ENCODE measurements around the gene NFATC4.
"Not testable (repeated sequence)": the region's sequence is repeated elsewhere in the genome, so short reads cannot be mapped to it uniquely, and the experiment has no call there.

Gene NFATC4

DNA sequence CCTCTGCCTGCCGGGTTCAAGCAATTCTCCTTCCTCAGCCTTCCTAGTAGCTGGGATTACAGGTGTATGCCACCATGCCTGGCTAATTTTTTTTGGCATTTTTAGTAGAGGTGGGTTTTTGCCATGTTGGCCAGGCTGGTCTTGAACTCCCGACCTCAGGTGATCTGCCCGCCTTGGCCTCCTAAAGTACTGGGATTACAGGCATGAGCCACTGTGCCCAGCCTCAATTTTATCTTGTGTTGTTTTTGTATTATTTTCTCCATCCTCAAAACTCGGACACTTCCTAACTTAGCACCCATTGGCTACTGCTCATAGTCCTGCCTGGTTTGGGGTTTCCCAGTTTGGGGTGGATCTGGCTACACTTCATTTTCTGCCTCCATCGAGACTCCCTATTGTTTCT, 19.6 kb downstream of the NFATC4 start:
- not testable (repeated sequence) for DNase-seq (ENCODE audit: low read depth in 4 of 4, low spot score in 1 of 4)

DNA sequence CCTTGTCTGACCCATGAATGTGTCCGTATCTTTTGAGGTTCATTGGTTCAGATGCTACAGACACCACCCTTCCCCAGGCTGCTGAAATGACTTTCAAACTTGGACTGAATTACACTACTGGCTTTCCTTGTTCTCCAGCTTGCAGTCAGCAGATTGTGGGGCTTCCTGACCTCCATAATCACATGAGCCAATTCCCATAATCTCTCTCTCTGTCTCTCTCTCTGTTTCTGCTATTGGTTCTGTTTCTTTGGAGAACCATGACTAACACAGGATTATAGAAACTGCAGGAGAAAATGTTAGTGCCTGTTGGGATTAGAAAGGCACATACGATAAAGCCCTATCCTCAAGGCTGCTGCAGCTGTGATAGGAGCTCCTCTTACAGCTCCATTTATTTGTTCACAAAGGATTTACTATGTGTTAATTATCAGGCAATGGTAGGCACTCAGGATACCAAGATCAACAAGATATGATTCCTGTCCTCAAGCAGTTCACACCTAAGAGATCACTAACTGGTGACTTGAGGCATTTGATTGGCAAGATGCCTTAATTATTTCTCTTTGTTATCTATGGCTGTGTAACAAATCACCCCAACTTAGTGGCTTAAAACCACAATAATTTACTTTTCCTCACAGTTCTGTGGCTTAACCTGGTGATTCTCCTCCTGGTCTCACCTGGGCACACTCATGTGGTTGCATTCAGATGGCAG, 20.6 kb downstream of the NFATC4 start:
- DNase-seq (ENCODE audit: low read depth in 4 of 4, low spot score in 1 of 4): no peak

DNA sequence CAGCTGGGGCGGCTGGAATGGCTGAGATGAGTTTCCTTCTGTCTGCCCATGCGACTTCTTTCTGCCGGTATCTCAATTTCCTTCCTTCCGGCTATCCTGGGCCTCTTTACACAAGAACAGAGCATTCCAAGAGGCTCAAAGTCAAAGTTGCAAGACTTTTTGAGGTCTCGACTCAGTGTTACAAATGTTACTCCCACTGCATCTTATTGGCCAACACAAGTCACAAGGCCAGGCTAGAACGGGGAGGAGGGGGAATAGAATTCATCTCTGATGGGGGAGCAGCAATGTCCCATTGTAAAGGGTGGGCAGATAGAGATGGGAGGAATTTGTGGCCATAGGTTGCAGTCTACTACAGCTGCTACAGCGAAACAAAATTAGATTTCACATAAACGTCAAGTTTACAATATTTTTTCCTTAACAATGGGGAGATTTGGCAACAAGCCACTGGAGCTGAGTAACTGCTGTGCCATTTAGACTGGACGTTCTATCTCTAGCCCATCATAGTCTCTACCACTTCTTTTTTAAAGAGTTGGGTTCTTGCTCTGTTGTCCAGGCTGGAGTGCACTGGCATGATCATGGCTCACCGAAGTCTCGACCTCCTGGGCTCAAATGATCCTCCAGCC, 21.4 kb downstream of the NFATC4 start:
- no peak for DNase-seq (ENCODE audit: low read depth in 4 of 4, low spot score in 1 of 4)

DNA sequence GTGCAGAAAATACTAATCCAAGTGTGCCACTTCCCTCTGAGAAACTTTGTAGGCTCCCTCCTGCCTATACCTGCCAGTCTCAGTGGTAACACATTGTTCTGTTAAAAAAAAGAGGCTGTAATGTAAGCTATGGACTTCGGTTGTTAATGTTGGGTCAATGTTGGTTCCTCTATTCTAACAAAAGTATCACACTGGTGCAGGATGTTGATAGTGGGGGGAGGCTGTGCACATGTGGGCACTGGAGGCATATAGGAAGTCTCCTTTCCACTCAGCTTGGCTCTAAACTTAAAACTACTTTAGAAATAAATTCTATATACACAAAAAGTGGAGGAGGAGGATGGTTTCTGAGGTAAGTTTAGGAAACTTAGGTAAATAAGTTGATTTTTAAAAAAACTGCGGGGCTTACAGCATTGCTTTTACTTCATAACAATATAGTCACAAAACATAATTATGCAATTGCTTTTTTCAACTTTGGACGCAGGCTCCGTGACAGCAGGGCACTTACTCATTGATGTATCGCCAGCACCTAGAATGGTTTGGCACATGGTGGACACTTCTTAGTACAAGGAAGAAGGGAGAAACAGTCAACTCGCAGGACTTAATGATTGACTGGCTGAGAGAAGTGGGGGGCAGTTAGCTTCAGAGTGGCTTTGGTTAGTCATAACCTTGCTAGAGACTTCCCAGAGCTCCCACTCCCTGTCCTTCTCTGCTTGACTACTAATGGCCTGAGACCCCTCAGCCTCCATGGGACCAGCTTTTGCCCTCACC, 22.9 kb downstream of the NFATC4 start:
- no peak for DNase-seq (ENCODE audit: low read depth in 4 of 4, low spot score in 1 of 4)

DNA sequence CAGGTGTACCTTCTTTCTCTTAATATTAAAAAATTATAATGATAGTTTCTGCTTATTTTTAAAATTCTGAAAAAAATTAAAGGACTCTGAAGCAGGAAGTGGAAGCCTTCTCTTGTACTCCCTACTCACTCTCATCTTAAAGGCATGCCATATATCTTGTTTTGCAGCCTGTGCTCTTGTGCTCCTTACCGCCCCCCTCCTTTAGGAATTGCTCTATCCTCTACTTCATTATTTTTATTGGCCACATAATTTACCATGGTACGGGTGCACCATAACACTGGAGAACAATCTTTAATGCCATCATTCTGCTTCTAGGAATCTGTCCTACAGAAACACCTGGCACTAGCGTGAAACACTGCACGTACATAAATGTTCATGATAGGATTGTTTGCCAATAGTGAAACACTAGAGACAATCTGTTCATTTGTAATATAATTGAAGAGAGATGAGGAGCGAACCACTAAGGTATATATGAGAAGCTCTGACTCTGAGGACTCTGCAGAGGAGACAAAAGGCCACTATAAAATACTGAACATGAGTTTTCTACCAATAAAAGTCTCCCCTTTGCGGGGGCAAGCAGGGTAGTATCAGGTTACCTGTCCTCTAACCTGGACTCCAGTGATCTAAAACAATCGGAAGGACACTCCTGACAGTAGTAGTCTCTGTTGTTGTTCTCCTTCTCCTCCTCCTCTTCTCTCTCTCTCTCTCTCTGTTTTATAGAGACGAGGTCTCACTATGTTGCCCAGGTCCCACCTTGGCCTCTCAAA, 24.5 kb downstream of the NFATC4 start:
- DNase-seq (ENCODE audit: low read depth in 4 of 4, low spot score in 1 of 4): no peak

DNA sequence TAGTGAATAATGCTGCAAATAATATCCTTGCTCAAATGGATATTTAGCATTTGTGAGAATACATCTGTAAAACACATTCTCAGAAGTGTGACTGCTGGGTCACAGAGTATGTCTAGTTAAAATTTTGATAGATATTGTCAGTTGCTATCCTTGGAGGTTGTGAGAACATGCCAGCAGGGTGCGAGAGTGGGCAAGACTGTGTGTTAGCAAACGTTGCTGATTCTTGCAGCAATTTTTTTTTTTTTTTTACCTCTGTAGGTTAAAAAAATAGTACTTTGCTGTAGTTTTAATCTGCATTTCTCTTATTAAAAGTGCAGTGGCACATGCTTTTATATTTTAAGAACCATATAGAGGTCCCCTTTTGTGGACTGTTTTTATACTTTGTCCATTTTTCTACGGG, 26.3 kb downstream of the NFATC4 start:
- DNase-seq (ENCODE audit: low read depth in 4 of 4, low spot score in 1 of 4): no peak

DNA sequence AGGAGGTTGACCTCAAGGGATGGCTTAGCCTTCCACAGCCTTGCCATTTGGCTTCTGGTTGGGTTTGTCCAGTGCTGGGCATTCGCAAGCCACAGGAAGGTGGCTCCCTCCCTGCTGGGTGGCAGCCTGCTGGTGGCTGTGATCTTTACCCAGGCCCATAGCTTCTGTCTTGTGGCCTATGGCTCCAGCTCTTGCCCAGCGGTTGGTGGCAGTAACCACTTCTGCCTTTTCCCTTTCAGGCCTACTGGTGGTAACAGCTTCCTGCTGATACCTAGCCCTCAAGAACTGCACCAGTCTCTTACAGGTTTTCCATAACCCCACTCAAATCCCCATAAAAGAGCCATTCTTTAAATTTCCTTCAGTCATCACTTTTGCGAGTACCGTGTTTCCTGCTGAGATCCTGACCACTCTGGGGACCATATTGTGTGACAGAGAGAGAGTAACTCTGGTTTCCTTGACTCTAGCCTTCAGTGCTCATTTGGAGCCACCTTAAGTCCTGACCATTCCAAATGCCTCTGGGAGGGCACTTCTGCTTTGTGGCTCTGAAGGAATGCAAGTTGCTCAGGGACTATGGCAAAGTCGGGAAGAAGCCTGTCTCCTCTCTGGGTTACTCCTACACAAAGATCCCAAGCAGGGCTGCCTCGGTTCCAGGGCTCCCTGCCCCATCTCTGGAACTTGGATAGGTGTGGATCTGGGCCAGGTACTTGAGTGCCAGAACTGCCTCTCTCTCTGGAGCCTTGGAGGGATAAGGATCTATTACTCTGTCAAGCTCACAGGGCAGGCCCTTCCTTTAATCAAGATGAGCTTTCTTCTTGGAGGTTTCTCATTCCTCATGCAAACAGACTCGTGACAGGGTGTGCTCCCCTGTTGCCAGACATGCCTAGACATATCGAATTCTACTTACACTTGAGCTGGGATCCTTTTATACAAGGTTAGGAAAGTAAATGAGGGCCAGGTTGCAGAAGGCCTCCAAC, 27.9 kb downstream of the NFATC4 start:
- no peak for DNase-seq (ENCODE audit: low read depth in 4 of 4, low spot score in 1 of 4)

DNA sequence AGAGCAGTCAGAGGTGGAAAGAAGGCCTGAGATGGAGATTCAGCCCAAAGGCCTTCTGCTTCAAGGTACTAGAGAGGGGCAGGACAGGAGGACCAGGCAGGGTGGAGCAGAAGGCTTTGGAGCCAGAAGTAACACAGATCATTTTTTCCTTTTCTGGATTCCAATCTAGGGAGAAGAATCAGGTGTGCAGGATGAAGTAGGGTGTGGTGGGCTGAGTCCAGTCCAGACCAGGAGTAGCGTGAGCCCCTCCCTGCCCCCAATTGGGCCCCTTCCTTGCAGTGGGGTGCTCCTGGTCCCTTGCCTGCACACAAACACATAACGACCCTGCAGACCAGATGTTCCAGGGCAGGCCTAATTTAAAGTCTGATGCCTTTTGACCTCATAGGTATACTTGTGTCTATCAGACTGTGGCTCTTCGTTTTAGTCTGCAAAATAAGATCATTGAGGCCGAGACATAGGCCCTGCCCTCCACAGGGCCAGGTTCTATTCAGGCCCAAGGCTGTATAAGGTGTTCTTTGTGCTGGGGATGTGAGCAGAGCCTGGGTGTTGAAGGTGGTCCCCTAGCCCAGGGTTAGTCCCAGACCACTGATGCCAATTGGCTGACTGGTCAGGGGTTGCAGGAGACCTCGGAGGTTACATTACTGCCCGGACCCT, 29.8 kb downstream of the NFATC4 start:
- no peak for DNase-seq (ENCODE audit: low read depth in 4 of 4, low spot score in 1 of 4)

DNA sequence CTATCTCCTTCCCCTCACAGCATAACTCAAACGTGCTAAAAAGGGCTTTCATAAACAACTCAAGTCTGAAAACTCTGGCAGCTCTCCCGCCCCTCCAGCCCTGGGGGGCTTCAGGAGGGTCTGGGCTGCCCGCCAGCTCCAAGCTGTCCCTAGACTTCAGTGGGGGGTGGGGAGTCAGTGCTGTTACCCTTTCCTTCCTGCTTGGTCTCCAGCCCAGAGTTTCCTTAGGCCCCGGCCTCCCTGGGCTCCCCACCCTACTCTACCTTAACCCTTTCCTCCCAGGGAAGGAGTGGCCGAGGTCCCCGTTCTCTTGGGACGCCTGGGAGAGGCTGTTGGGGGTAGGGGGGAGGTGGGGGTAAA, 30.3 kb downstream of the NFATC4 start:
- DNase-seq (ENCODE audit: low read depth in 4 of 4, low spot score in 1 of 4): no peak

DNA sequence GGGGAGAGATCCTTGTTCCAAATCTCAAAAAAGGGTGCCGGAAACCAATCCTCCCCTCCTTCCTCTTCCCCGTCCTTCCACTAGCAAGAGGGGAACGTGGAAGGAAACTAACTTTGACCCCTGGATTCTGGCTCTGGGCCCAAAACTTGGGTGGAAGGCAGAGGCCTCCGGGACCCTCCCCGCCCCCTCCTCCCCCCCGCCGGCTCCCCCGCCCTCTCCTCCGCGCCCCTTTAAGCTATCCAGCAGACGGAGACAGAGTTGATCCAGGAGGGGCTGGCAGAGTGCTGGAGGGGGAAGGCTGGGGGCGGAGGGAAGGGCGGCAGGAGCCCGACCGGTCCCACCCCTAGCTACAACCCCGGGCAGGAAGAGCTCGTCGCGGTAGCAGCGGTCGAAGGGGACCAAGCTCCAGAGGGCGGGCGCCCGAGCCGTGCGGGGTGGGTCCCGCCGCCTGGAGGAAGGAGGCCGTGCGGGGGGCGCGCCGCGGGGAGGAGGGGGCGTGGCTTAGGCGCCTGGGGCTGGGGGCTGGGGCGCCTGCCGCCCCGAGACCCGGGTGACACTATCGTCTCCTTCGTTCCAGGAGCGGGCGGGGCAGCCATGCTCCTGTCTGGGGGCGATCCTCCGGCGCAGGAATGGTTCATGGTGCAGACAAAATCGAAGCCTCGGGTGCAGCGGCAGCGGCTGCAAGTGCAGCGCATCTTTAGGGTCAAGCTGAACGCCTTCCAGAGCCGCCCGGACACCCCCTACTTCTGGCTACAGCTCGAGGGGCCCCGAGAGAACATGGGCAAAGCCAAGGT, 30.9 kb downstream of the NFATC4 start, which contains the start of gene NYNRIN:
Gene NYNRIN (plus strand): TSS at position 351 of the 794 bp plus-strand sequence. CDS start 244 bp downstream, at position 595.
- peak in 1 of 4 experiments; percentile 13 for DNase-seq (ENCODE audit: low read depth in 4 of 4, low spot score in 1 of 4)

DNA sequence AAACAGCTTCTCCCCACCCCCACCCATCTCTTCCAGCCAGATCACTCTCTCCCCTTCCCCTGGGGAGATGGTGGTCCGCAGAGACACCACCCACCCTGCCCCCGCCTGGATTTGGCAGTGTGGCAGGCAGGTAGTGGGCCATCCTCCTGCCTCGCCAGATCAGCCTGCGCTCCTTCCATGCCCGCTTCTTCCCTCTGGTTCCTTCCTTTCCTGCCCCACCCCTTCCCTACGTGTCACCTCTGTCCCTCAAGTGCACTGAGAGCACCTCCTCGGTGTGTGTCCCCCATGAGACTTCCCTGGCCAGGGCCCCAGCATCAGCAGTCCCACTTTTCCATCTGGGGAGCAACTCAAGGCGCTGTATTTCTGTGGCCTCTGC, 31.5 kb downstream of the NFATC4 start:
- DNase-seq (ENCODE audit: low read depth in 4 of 4, low spot score in 1 of 4): no peak

DNA sequence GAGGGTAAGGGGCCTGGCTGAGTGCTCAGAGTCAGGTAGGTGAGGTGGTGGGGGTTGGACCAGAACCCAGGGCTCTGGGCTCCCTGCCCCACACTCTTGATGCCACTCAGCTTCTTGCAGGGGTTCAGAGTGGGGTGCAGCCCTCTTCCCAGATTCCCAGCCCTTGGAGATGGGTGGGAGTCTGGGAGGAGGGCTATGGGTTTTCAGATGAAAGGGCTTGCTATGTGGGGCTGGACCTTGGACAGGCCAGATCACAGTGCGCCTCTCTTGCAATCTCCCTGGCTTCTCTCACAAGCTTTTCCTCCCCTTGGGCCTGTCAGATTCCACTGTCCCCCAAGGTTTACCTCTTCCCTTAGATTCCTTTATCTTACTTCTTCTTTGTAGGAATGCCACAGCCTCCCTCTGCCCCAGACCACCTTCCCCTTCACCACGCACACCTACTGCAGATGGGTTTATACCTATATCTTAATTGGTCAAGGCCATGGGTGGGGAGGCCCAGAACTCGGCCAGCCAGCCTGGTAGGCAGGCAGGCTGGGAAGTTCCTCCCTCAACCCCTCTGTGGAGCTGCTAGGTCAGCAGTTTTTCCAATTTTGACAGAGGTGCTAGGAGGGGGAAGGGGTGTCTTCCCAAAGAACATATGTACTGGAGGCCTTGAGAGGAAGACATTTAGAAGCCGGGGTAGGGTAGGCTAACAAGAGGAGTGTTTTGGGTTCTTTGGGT, 32.2 kb downstream of the NFATC4 start:
- DNase-seq (ENCODE audit: low read depth in 4 of 4, low spot score in 1 of 4): no peak

DNA sequence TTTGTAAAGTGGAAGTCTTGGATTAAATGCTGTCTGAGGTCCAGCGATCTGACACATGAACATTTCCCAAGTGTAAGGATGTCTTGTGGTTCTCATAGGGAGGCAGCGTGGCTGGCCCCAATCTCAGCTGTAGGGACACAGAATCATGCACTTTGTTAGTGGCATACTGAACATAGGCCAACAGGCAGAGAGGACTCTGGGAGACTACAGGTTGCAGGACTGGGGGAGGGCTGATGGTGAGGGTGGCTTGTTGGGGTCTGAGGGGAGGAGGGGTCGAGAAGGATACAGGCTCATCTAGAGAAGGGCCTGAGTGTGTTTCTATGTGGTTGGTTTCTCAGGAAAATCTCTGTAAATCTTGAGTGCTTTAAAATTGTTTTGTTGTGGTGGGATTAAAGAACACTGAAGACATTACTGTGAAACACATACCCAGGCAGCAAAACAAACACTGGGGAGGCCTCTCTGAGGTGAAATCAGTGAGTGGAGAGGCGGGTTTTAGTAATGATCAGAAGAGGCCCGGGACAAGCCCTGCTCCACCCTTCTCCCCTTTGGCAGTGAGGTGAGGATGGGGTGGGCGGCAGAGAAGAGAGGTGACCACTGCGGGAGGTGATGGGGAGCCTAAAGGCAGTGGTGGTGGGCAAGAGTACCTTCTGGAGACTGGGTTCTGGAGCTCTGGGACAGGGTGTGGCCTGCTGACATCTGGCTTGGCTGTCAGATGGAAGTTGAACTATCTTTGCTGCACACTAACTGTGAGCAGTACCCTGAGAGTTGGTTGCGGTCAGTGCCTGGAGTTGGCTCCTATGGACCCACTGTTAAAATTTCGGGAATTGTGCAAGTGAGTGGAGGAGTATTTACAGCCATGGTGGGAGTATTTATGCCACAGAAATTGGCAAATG, 34.1 kb downstream of the NFATC4 start:
- no peak for DNase-seq (ENCODE audit: low read depth in 4 of 4, low spot score in 1 of 4)

DNA sequence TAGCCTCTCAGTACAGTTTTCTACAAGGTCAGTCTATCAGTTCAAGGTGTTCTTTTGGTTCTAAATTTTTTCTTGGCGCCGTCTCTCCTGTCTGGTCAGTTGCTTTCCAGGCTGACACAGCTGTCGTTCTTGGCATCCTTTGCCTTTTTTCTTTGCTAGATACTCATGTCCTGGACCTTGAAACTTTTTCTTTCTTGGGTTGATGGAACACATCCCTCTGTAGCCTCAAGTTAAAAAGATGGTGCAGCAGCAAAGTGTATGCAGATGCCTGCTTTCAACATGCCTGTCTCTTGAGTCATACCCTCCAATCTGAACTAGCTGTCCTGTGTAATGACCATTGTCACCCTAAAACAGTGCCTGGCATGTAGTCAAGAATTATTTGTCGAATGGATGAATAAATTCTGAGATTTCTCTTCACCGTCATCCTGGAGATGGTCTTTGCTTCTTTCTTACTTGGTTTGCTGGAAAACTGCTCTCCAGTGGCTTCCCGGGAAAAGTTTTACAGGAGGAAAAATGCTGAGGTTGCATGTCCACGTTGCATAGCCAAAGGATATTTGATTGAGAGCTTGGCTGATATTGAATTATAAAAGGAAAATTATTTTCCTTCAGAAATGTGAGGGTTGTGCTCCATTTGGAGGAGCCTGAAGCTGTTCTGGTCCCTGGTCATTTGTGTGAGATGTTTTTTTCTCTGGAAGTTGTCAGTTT, 35.5 kb downstream of the NFATC4 start:
- DNase-seq (ENCODE audit: low read depth in 4 of 4, low spot score in 1 of 4): no peak

DNA sequence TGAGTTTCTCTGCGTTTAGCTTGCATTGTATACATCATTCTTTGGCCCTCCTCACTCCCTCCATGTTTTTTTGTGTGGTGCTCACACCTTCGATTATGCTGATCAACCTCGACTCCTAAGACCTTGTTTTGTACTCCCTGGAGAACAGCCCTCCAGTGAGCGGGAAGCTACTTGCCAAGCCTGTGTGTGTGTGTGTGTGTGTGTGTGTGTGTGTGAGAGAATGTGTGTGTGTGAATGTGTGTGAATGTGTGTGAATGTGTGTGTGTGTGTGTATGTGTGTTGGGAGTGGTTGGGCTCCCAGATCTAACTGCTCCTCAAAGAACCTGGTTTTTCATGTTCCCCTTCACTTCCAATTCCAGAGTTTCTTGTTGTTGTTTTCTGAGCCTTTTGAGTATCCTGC, 36.8 kb downstream of the NFATC4 start:
- DNase-seq (ENCODE audit: low read depth in 4 of 4, low spot score in 1 of 4): no peak

DNA sequence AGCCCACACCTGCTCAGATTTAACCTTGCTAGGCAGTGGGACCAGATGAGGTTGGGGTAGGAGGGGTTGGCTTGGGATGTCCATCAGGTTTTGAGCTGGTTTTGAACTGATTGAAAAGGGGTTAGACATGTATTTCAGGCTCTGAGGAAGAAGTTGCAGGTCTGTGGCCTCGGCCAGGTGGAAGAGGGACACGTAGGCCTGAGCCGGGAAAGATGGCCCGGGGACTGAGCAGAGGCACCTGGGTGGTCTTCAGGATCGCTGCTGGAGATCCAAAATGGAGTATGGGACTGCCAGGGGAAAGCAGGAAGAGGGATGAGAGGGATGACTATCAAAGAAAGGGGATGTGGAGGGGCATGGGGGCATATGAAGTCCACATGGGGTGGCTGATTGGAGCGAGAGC, 38.4 kb downstream of the NFATC4 start:
- DNase-seq (ENCODE audit: low read depth in 4 of 4, low spot score in 1 of 4): no peak
